ENCODE measurements around the gene KCNIP1.

Gene KCNIP1

GRCh38 chr5:170509348-170509660, 5.5 kb downstream of the KCNIP1 start:
- DNase-seq, result no peak

GRCh38 chr5:170510126-170510525, 6.3 kb downstream of the KCNIP1 start:
- DNase-seq, result no peak

- DNase-seq, result no peak
These were observed 6.7 kb downstream of the KCNIP1 start for GRCh38 chr5:170510559-170510958.

- no peak for DNase-seq
These were observed 7.9 kb downstream of the KCNIP1 start for GRCh38 chr5:170511551-170512258.

- DNase-seq, result no peak
These were observed 10.2 kb downstream of the KCNIP1 start for GRCh38 chr5:170513856-170514525.

- no peak for DNase-seq
These were observed 13.6 kb downstream of the KCNIP1 start for GRCh38 chr5:170517411-170517810.

GRCh38 chr5:170518277-170518676, 14.5 kb downstream of the KCNIP1 start:
- no peak for DNase-seq

GRCh38 chr5:170519549-170519948, 15.7 kb downstream of the KCNIP1 start:
- DNase-seq, result no peak

- DNase-seq, result no peak
These were observed 16.6 kb downstream of the KCNIP1 start for GRCh38 chr5:170520372-170520771.

- no peak for DNase-seq
These were observed 18.7 kb downstream of the KCNIP1 start for GRCh38 chr5:170522211-170523141.

- no peak for DNase-seq
These were observed 19.3 kb downstream of the KCNIP1 start for GRCh38 chr5:170523142-170523551.

- DNase-seq, result no peak
These were observed 20.0 kb downstream of the KCNIP1 start for GRCh38 chr5:170523830-170524229.

- no peak for DNase-seq
These were observed 20.8 kb downstream of the KCNIP1 start for GRCh38 chr5:170524576-170524975.

GRCh38 chr5:170525470-170526211, 21.8 kb downstream of the KCNIP1 start:
- DNase-seq, result no peak

- DNase-seq, result no peak
These were observed 24.2 kb downstream of the KCNIP1 start for GRCh38 chr5:170527991-170528390.

GRCh38 chr5:170528976-170529375, 25.2 kb downstream of the KCNIP1 start:
- DNase-seq, result no peak

- DNase-seq, result no peak
These were observed 29.1 kb downstream of the KCNIP1 start for GRCh38 chr5:170532935-170533334.

GRCh38 chr5:170533383-170533782, 29.6 kb downstream of the KCNIP1 start:
- no peak for DNase-seq

- no peak for DNase-seq
These were observed 30.4 kb downstream of the KCNIP1 start for GRCh38 chr5:170534177-170534576.

GRCh38 chr5:170534941-170535340, 31.1 kb downstream of the KCNIP1 start:
- no peak for DNase-seq

GRCh38 chr5:170536525-170536924, 32.7 kb downstream of the KCNIP1 start:
- DNase-seq, result no peak

GRCh38 chr5:170537451-170538095, 33.8 kb downstream of the KCNIP1 start:
- no peak for DNase-seq

- no peak for DNase-seq
These were observed 34.3 kb downstream of the KCNIP1 start for GRCh38 chr5:170538096-170538465.

Data from stimulated activated CD4-positive, alpha-beta T cell treated with anti-CD3 and anti-CD28 coated beads, Interleukin-4, amount 100 ng/mL, for 1 hour (primary cell).